Keratinocyte (primary cell): ENCODE measurements around the gene YPEL3. TPM values are rescaled to one million over a fixed set of nuclear protein-coding genes. Genes with fewer than 3 reads are reported as not detected.

Experiments used
- DNase-seq: peaks from one replicate; pipeline ENCODE4 v3.0.0-alpha.2; 2011; ENCODE audit warnings: low read depth, missing footprints, low spot score
- FAIRE-seq: peaks from 2 replicates; lab custom pipeline; 2011; peaks lifted over from hg19 to GRCh38; lab: Jason Lieb, UNC
- H2AFZ ChIP-seq: 2 replicates; pipeline ENCODE4 v1.6.0; 2012; ENCODE audit warnings: low read length, control low read depth, inconsistent platforms; ENCODE audit not compliant: control insufficient read depth
- H3K27ac ChIP-seq: 2 replicates; pipeline ENCODE4 v1.5.1; 2011; ENCODE audit warnings: low read length; ENCODE audit not compliant: control insufficient read depth, insufficient read depth
- H3K27me3 ChIP-seq: 3 replicates; pipeline ENCODE4 v1.6.0; 2011; ENCODE audit warnings: low read length; ENCODE audit not compliant: control insufficient read depth, insufficient read depth; ENCODE audit errors: extremely low read depth
- H3K36me3 ChIP-seq, 2 experiments: 2 replicates in 1 of 2; 3 replicates in 1 of 2; pipeline ENCODE4 v1.5.1; 2011; ENCODE audit warnings: low read length in 2 of 2, mild to moderate bottlenecking in 1 of 2; ENCODE audit not compliant: control insufficient read depth in 2 of 2, insufficient read depth in 2 of 2; ENCODE audit errors: extremely low read depth in 1 of 2
- H3K4me1 ChIP-seq: 3 replicates; pipeline ENCODE4 v1.5.1; 2011; ENCODE audit warnings: low read length; ENCODE audit not compliant: control insufficient read depth, insufficient read depth; ENCODE audit errors: extremely low read depth
- H3K4me2 ChIP-seq: 3 replicates; pipeline ENCODE4 v1.6.0; 2011; ENCODE audit warnings: low read depth, low read length; ENCODE audit not compliant: control insufficient read depth, insufficient read depth; ENCODE audit errors: extremely low read depth
- H3K4me3 ChIP-seq, 3 experiments: fragments of 200-600 bp in 1 of 3; sonication (generic) in 1 of 3; 2 replicates in 2 of 3; 3 replicates in 1 of 3; pipeline ENCODE4 v1.5.1; 2011 to 2016; ENCODE audit warnings: low read length in 3 of 3, mild to moderate bottlenecking in 3 of 3, control low read depth in 2 of 3, inconsistent platforms in 1 of 3, low read depth in 1 of 3, mixed read lengths in 1 of 3, mixed run types in 1 of 3, moderate library complexity in 1 of 3; ENCODE audit not compliant: control insufficient read depth in 2 of 3, insufficient read depth in 2 of 3; ENCODE audit errors: extremely low read depth in 1 of 3
- H3K79me2 ChIP-seq: 2 replicates; pipeline ENCODE4 v1.6.0; 2012; ENCODE audit warnings: low read length; ENCODE audit not compliant: control insufficient read depth, insufficient read depth
- H3K9ac ChIP-seq: 3 replicates; pipeline ENCODE4 v1.6.0; 2011; ENCODE audit warnings: low read length; ENCODE audit not compliant: control insufficient read depth, insufficient read depth; ENCODE audit errors: extremely low read depth
- H3K9me1 ChIP-seq: 3 replicates; pipeline ENCODE4 v1.6.0; 2011; ENCODE audit warnings: low read length; ENCODE audit not compliant: control insufficient read depth, insufficient read depth; ENCODE audit errors: extremely low read depth
- H3K9me3 ChIP-seq: 2 replicates; pipeline ENCODE4 v1.5.1; 2012; ENCODE audit warnings: low read depth, low read length; ENCODE audit not compliant: control insufficient read depth
- H4K20me1 ChIP-seq: 3 replicates; pipeline ENCODE4 v1.6.0; 2011; ENCODE audit warnings: low read length; ENCODE audit not compliant: control insufficient read depth, insufficient read depth; ENCODE audit errors: extremely low read depth
- EZH2 ChIP-seq: IDR thresholded peaks from one replicate; pipeline ENCODE4 v1.6.1; 2012; ENCODE audit warnings: inconsistent platforms, mild to moderate bottlenecking, low read length, moderate library complexity
- dilution Hi-C: fragments of 300-500 bp; cut with MboI; formaldehyde crosslinking; loops from one replicate; pipeline ENCODE4 v1.7.0; 2020; ENCODE audit warnings: low sequenced_read_pairs; ENCODE audit not compliant: extremely low pct_ligation_motif_present
- polyA plus RNA-seq, 5 experiments: library from polyadenylated mRNA; depleted of rRNA in 3 of 5; stranded (reverse) in 3 of 5; stranded (forward) in 1 of 5; unstranded in 1 of 5; fragments of >200 nt; gene quantifications; 1 replicate in 1 of 5; 2 replicates in 3 of 5; 3 replicates in 1 of 5; pipeline versions ENCODE4 v1.2.1 to v1.2.3, GENCODE V29; 2011 to 2012; ENCODE audit warnings: missing spikeins in 2 of 5, low read depth in 1 of 5, low replicate concordance in 1 of 5
- TF ChIP-seq, protein P1 (sequence below), 3 experiments: IDR thresholded peaks in 1 of 3; conservative IDR thresholded peaks in 1 of 3; optimal IDR thresholded peaks in 1 of 3; 2 replicates in 2 of 3; 3 replicates in 1 of 3; pipeline versions ENCODE3 to v1.5.1; 2011; ENCODE audit warnings: low read length in 3 of 3, mild to moderate bottlenecking in 3 of 3, moderate library complexity in 2 of 3, control low read depth in 1 of 3, inconsistent platforms in 1 of 3; ENCODE audit not compliant: insufficient read depth in 2 of 3; ENCODE audit errors: extremely low read depth in 1 of 3

The YPEL3 gene
- polyA plus RNA-seq, 1 donor (not counting 4 experiments of a cell fraction or from before 2014, with no cell fraction given) = 13.5 TPM

DNA sequence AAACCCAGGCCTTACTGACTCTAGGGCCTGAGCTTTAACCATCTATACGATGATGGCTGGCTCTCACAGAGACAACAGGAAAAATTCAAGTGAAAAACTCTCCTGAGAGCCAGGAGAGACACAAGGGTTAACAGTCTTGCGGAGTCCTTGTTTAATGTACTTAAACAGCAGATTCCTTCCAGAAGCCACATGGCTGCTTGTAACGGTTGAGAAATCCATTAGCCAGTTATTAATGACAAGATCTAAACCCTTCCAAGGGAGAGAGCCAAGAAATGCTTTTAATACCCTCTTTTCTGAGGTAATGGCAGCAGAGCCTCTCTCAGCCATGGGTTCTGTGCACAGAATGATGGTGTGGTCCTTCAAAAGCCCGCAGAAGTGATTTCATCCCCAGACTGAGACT, 35.7 kb downstream of the YPEL3 start:
- peaks cover 0 to 4% of the 10 kb centered on the region in 2 experiments for H3K36me3 ChIP-seq
- peaks cover 18% of the 10 kb centered on the region for H3K4me1 ChIP-seq
- no peak overlapping the region for H3K9ac ChIP-seq
- FAIRE-seq = no peak
- H3K9me3 ChIP-seq = no peaks in the 10 kb centered on the region
- no peak overlapping the region for H3K4me2 ChIP-seq
- no peak for TF ChIP-seq EZH2
- TF ChIP-seq, protein P1, sequence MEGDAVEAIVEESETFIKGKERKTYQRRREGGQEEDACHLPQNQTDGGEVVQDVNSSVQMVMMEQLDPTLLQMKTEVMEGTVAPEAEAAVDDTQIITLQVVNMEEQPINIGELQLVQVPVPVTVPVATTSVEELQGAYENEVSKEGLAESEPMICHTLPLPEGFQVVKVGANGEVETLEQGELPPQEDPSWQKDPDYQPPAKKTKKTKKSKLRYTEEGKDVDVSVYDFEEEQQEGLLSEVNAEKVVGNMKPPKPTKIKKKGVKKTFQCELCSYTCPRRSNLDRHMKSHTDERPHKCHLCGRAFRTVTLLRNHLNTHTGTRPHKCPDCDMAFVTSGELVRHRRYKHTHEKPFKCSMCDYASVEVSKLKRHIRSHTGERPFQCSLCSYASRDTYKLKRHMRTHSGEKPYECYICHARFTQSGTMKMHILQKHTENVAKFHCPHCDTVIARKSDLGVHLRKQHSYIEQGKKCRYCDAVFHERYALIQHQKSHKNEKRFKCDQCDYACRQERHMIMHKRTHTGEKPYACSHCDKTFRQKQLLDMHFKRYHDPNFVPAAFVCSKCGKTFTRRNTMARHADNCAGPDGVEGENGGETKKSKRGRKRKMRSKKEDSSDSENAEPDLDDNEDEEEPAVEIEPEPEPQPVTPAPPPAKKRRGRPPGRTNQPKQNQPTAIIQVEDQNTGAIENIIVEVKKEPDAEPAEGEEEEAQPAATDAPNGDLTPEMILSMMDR (optimal IDR thresholded peaks at IDR 0.05 in 1 of 3, IDR thresholded peaks at IDR 0.05 in 1 of 3, conservative IDR thresholded peaks at IDR 0.05 in 1 of 3; ENCODE audit: extremely low read depth in 1 of 3, insufficient read depth in 2 of 3, low read length in 3 of 3) = no peak
- no peaks in the 10 kb centered on the region for H3K9me1 ChIP-seq
- H4K20me1 ChIP-seq = no peaks in the 10 kb centered on the region
- dilution Hi-C loops = no loop called here
- peaks cover 6% of the 10 kb centered on the region for H3K79me2 ChIP-seq
- DNase-seq = no peak
- H3K27ac ChIP-seq = no peak overlapping the region
- H3K27me3 ChIP-seq = no peaks in the 10 kb centered on the region
- no peak overlapping the region for H3K4me3 ChIP-seq
- H2AFZ ChIP-seq = no peak overlapping the region

DNA sequence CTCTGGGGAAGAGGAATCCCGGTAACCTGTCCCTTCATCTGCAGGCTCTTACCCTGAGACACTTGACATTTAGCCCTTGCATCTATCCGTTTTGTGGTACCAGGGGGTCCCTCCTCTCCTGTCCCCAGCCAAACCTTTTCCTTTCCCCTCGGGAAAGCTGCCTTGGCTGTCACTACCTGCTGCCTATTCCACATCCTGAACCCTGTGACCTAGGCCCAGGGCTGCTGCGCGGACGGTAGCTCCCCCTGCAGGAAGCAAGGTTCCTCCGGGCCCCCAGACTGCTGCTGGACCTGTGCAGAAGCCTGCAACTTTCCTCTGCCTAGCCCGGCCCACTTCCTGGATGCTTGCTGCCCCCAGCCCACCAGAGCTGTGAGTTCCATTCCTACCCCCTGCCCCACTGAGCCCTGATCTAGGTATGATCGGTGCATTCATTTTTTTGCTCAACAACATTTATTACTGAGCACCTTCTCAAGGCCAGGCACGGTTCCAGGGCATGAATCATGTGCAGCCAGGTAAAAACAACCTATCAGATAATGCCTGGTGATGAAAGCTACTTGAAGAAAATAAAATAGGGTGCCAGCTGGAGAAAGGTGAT, 41.0 kb downstream of the YPEL3 start:
- Histone ChIP-seq H3K79me2 (peaks cover 2% of the 10 kb centered on the region), H3K9ac (peak overlapping the region; percentile 43), H3K9me3 (no peaks in the 10 kb centered on the region), H3K27ac (peak overlapping the region; percentile 73), H3K27me3 (no peaks in the 10 kb centered on the region), H2AFZ (no peak overlapping the region), H3K4me3 (peak overlapping the region in 1 of 3 experiments; percentile 11), H3K4me2 (peak overlapping the region; percentile 39), H3K36me3 (peaks cover 0 to 4% of the 10 kb centered on the region in 2 experiments), H4K20me1 (no peaks in the 10 kb centered on the region), H3K4me1 (peaks cover 27% of the 10 kb centered on the region), H3K9me1 (no peaks in the 10 kb centered on the region)
- TF ChIP-seq EZH2 = no peak
- TF ChIP-seq, protein P1 (optimal IDR thresholded peaks at IDR 0.05 in 1 of 3, IDR thresholded peaks at IDR 0.05 in 1 of 3, conservative IDR thresholded peaks at IDR 0.05 in 1 of 3; ENCODE audit: extremely low read depth in 1 of 3, insufficient read depth in 2 of 3, low read length in 3 of 3) = peak; percentile 84 to 92 (median 85)
- FAIRE-seq (no peak), DNase-seq (no peak)
- dilution Hi-C loops = no loop called here
